ENCODE data around the gene FAT3.

The FAT3 gene

DNA sequence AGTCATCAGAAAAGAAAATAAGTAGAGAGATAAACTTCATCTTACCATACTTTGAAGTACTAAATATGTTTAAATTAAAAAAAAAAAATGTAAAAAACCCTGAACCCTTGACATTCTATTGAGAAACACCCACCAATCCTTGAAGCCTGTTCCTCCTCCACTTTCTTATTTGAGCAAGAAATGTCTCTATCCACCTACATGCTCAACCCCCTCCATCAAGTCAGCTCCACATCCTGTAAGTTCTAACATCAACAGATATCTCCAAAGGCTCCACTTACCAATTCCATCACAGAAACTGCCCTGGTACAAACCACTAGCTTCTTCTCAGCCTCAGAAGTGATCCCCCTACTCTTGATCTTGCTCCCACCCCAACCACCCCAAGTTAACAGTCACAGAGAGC, 32.5 kb upstream of the FAT3 start:
- H3K27me3 ChIP-seq = no peaks in the 10 kb centered on the region
- no peak overlapping the region for H3K27ac ChIP-seq
- H3K9me3 ChIP-seq = no peaks in the 10 kb centered on the region
- TF ChIP-seq, protein P1, sequence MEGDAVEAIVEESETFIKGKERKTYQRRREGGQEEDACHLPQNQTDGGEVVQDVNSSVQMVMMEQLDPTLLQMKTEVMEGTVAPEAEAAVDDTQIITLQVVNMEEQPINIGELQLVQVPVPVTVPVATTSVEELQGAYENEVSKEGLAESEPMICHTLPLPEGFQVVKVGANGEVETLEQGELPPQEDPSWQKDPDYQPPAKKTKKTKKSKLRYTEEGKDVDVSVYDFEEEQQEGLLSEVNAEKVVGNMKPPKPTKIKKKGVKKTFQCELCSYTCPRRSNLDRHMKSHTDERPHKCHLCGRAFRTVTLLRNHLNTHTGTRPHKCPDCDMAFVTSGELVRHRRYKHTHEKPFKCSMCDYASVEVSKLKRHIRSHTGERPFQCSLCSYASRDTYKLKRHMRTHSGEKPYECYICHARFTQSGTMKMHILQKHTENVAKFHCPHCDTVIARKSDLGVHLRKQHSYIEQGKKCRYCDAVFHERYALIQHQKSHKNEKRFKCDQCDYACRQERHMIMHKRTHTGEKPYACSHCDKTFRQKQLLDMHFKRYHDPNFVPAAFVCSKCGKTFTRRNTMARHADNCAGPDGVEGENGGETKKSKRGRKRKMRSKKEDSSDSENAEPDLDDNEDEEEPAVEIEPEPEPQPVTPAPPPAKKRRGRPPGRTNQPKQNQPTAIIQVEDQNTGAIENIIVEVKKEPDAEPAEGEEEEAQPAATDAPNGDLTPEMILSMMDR (IDR thresholded peaks at IDR 0.05) = no peak
- H3K4me1 ChIP-seq (ENCODE audit: control insufficient read depth in 1 of 2, insufficient read depth in 1 of 2, low read depth in 1 of 2, low read length in 1 of 2) = no peaks in the 10 kb centered on the region
- no peaks in the 10 kb centered on the region for H3K36me3 ChIP-seq
- H3K4me3 ChIP-seq (ENCODE audit: low read depth in 1 of 2, low read length in 1 of 2) = no peak overlapping the region

DNA sequence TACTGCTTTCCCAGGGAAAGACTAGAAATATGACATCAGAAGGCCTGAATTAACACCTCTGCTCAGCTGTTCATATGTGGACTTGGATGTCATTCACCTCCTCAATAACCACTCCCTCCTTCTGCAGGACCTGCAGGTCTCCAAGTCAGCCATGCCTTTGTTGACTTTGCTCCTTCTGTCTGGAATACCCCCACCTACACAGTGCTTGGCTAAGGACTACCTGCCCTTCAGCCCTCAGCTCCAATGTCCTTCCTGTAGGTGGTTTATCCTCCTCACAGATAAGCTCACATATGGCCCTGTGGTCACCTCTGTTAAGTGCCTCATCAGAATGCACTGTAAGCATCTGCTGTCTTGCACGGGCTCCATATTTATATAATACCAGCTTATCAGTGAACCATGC, 26.4 kb upstream of the FAT3 start:
- Histone ChIP-seq H3K27ac (no peak overlapping the region), H3K4me1 (ENCODE audit: control insufficient read depth in 1 of 2, insufficient read depth in 1 of 2, low read depth in 1 of 2, low read length in 1 of 2) (no peaks in the 10 kb centered on the region), H3K27me3 (no peaks in the 10 kb centered on the region), H3K4me3 (ENCODE audit: low read depth in 1 of 2, low read length in 1 of 2) (no peak overlapping the region), H3K9me3 (no peaks in the 10 kb centered on the region), H3K36me3 (no peaks in the 10 kb centered on the region)
- TF ChIP-seq, protein P1 (IDR thresholded peaks at IDR 0.05) = no peak

DNA sequence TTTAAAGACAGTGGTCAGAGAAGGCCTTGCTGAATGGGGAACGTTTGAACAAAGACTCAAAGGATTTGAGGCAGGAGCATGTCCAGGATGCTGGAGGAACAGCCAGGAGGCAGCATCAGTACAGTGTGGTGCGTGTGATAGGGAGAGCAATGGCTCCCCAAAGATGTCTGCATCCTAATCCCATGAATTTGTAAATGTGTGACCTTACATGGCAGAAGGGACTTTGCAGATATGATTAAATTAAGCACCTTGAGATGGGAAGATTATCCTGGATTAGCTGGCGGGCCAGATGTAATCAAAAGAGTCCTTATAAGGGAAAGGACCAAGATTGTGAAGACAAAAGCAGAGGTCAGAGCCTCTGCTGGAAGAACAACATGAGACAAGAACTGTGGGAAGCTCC, 24.6 kb upstream of the FAT3 start:
- TF ChIP-seq, protein P1 (IDR thresholded peaks at IDR 0.05) = no peak
- Histone ChIP-seq H3K4me1 (ENCODE audit: control insufficient read depth in 1 of 2, insufficient read depth in 1 of 2, low read depth in 1 of 2, low read length in 1 of 2) (no peaks in the 10 kb centered on the region), H3K4me3 (ENCODE audit: low read depth in 1 of 2, low read length in 1 of 2) (no peak overlapping the region), H3K9me3 (no peaks in the 10 kb centered on the region), H3K36me3 (no peaks in the 10 kb centered on the region), H3K27ac (no peak overlapping the region), H3K27me3 (no peaks in the 10 kb centered on the region)

DNA sequence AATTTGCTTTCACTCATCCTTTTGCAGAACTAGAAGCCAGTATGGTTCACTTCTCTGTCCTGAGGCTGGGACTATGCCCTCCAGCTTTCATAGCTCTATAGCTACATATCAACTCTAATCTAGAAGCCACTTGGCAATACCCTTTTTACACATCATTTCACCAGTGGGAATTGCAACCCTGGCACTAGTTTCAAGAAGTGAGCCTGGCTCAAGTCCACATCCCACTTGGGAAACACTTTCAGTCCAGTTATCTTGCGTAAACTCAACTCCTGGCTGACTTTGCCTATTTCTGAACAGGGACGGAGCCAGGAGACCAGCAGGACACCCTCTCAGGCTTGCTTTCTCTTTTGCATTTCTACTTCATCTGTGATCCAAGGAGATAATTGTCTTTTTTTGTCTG, 19.9 kb upstream of the FAT3 start:
- TF ChIP-seq, protein P1 (IDR thresholded peaks at IDR 0.05) = no peak
- H3K9me3 ChIP-seq = no peaks in the 10 kb centered on the region
- no peaks in the 10 kb centered on the region for H3K4me1 ChIP-seq (ENCODE audit: control insufficient read depth in 1 of 2, insufficient read depth in 1 of 2, low read depth in 1 of 2, low read length in 1 of 2)
- H3K27me3 ChIP-seq = no peaks in the 10 kb centered on the region
- no peak overlapping the region for H3K4me3 ChIP-seq (ENCODE audit: low read depth in 1 of 2, low read length in 1 of 2)
- H3K27ac ChIP-seq = no peak overlapping the region
- H3K36me3 ChIP-seq = no peaks in the 10 kb centered on the region

DNA sequence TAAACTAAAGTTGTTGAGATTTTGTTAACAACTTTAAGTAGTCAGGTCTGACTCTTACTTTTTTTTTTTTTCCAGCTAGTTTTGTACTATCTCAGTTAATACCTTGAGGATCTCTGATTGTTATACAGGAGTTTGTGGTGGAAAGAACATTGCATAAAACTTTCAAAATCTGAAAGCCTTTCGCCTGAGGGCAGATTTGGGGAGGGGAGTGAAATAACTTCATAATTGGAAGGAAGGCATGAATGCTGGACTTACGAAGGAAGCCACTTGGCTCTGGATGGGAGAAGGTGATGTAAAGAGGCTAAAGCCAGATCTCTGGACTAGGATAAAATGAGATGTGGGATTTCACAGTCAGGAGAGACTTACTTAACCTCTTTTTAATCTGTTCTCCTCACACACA, 18.2 kb upstream of the FAT3 start:
- Histone ChIP-seq H3K9me3 (no peaks in the 10 kb centered on the region), H3K4me1 (ENCODE audit: control insufficient read depth in 1 of 2, insufficient read depth in 1 of 2, low read depth in 1 of 2, low read length in 1 of 2) (no peaks in the 10 kb centered on the region), H3K27ac (no peak overlapping the region), H3K36me3 (no peaks in the 10 kb centered on the region), H3K27me3 (no peaks in the 10 kb centered on the region), H3K4me3 (ENCODE audit: low read depth in 1 of 2, low read length in 1 of 2) (no peak overlapping the region)
- TF ChIP-seq, protein P1 (IDR thresholded peaks at IDR 0.05) = no peak

DNA sequence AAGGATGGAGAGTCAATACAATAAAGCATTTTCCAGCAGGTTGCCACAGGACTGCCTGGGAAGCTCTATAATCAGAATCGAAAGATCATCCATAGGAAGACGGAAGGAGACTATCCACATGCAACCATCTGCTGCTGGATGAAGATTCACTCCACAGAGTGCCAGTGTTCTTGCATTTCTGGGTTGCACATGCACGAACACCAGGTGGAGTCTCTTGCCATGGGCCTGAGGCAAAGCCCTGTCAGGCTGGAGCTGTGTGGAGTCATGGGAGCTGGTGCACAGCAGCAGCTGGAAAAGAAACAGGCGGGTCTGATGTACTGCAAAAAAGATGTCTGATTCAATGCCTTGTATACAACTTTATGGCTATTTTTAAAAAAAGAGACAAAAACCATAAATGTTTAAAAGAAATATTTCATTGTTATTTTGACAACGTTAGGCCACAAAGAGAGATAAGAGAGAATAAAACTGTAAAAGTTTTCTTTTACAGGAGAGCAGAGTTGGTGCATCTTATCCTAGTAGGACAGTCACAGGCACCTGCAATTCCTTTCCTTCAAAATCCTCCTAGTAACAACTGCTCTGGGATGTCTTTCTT, 12.9 kb upstream of the FAT3 start:
- H3K4me1 ChIP-seq (ENCODE audit: control insufficient read depth in 1 of 2, insufficient read depth in 1 of 2, low read depth in 1 of 2, low read length in 1 of 2) = no peaks in the 10 kb centered on the region
- no peak overlapping the region for H3K27ac ChIP-seq
- H3K27me3 ChIP-seq = no peaks in the 10 kb centered on the region
- TF ChIP-seq, protein P1 (IDR thresholded peaks at IDR 0.05) = no peak
- no peak overlapping the region for H3K4me3 ChIP-seq (ENCODE audit: low read depth in 1 of 2, low read length in 1 of 2)
- no peaks in the 10 kb centered on the region for H3K9me3 ChIP-seq
- H3K36me3 ChIP-seq = no peaks in the 10 kb centered on the region
